SKM-1 (cell line): ENCODE data around the gene DOCK1.

ENCODE experiments used
- DNase-seq: peaks from one replicate; lab custom pipeline; 2025; ENCODE audit not compliant: unreplicated experiment; lab: John Stamatoyannopoulos, UW

The DOCK1 gene

GRCh38 chr10:127157506-127158200, 252.4 kb downstream of the DOCK1 start:
- no peak for DNase-seq

GRCh38 chr10:127158662-127159061, 253.4 kb downstream of the DOCK1 start:
- no peak for DNase-seq

GRCh38 chr10:127159648-127160245, 254.5 kb downstream of the DOCK1 start:
- no peak for DNase-seq

- DNase-seq: no peak
Observed at GRCh38 chr10:127161482-127161881, 256.3 kb downstream of the DOCK1 start.

GRCh38 chr10:127162841-127163240, 257.6 kb downstream of the DOCK1 start:
- DNase-seq: no peak

- DNase-seq: no peak
Observed at GRCh38 chr10:127168261-127168660, 263.0 kb downstream of the DOCK1 start.

- DNase-seq: no peak
Observed at GRCh38 chr10:127174866-127175265, 269.6 kb downstream of the DOCK1 start.

GRCh38 chr10:127175357-127176110, 270.3 kb downstream of the DOCK1 start:
- no peak for DNase-seq

GRCh38 chr10:127176649-127177048, 271.4 kb downstream of the DOCK1 start:
- DNase-seq: no peak

- no peak for DNase-seq
Observed at GRCh38 chr10:127179612-127180250, 274.5 kb downstream of the DOCK1 start.

GRCh38 chr10:127182161-127182560, 276.9 kb downstream of the DOCK1 start:
- no peak for DNase-seq

- DNase-seq: no peak
Observed at GRCh38 chr10:127184582-127184981, 279.4 kb downstream of the DOCK1 start.

GRCh38 chr10:127186813-127187212, 281.6 kb downstream of the DOCK1 start:
- DNase-seq: no peak

- DNase-seq: no peak
Observed at GRCh38 chr10:127189226-127189625, 284.0 kb downstream of the DOCK1 start.

GRCh38 chr10:127190427-127190826, 285.2 kb downstream of the DOCK1 start:
- DNase-seq: no peak

- no peak for DNase-seq
Observed at GRCh38 chr10:127193125-127193524, 287.9 kb downstream of the DOCK1 start.

- no peak for DNase-seq
Observed at GRCh38 chr10:127194111-127194510, 288.9 kb downstream of the DOCK1 start.

- DNase-seq: no peak
Observed at GRCh38 chr10:127194599-127194998, 289.4 kb downstream of the DOCK1 start.

- DNase-seq: no peak
Observed at GRCh38 chr10:127195041-127195506, 289.8 kb downstream of the DOCK1 start.

GRCh38 chr10:127195571-127196281, 290.5 kb downstream of the DOCK1 start:
- no peak for DNase-seq
